ENCODE data around the gene PRKCA.
"Not testable (repeated sequence)": the region's sequence is repeated elsewhere in the genome, so short reads cannot be mapped to it uniquely, and the experiment has no call there.

PRKCA gene

GRCh38 chr17:66593116-66593515 lies 290.7 kb downstream of the PRKCA start:
- no peak for DNase-seq

GRCh38 chr17:66595893-66596292 lies 293.5 kb downstream of the PRKCA start:
- no peak for DNase-seq

GRCh38 chr17:66602659-66603384 lies 300.4 kb downstream of the PRKCA start:
- no peak for DNase-seq

- no peak for DNase-seq
Observed at GRCh38 chr17:66604376-66604775, 302.0 kb downstream of the PRKCA start.

- no peak for DNase-seq
Observed at GRCh38 chr17:66605541-66605940, 303.1 kb downstream of the PRKCA start.

GRCh38 chr17:66610361-66611133 lies 308.1 kb downstream of the PRKCA start:
- DNase-seq = no peak

GRCh38 chr17:66611397-66611796 lies 309.0 kb downstream of the PRKCA start:
- DNase-seq = no peak

GRCh38 chr17:66612993-66613392 lies 310.6 kb downstream of the PRKCA start:
- no peak for DNase-seq

- DNase-seq = no peak
Observed at GRCh38 chr17:66614469-66614868, 312.1 kb downstream of the PRKCA start.

GRCh38 chr17:66619206-66619605 lies 316.8 kb downstream of the PRKCA start:
- no peak for DNase-seq

- DNase-seq = no peak
Observed at GRCh38 chr17:66620528-66620927, 318.1 kb downstream of the PRKCA start.

- DNase-seq = not testable (repeated sequence)
Observed at GRCh38 chr17:66624630-66625029, 322.2 kb downstream of the PRKCA start.

GRCh38 chr17:66625311-66625767 lies 322.9 kb downstream of the PRKCA start:
- no peak for DNase-seq

- no peak for DNase-seq
Observed at GRCh38 chr17:66627985-66628384, 325.6 kb downstream of the PRKCA start.

- no peak for DNase-seq
Observed at GRCh38 chr17:66629762-66630161, 327.3 kb downstream of the PRKCA start.

GRCh38 chr17:66630379-66630778 lies 328.0 kb downstream of the PRKCA start:
- no peak for DNase-seq

- no peak for DNase-seq
Observed at GRCh38 chr17:66630828-66631472, 328.5 kb downstream of the PRKCA start.

GRCh38 chr17:66632731-66633130 lies 330.3 kb downstream of the PRKCA start:
- DNase-seq = no peak

GRCh38 chr17:66633317-66633965 lies 331.0 kb downstream of the PRKCA start:
- peak; percentile 27 to 35 for DNase-seq

GRCh38 chr17:66634193-66634592 lies 331.8 kb downstream of the PRKCA start:
- no peak for DNase-seq

GRCh38 chr17:66635386-66636045 lies 333.1 kb downstream of the PRKCA start:
- DNase-seq = no peak

GRCh38 chr17:66636111-66636510 lies 333.7 kb downstream of the PRKCA start:
- no peak for DNase-seq

GRCh38 chr17:66637491-66637890 lies 335.1 kb downstream of the PRKCA start:
- DNase-seq = no peak
